H9 (cell line): ENCODE results near the gene GALNT10. TPM values are rescaled to one million over a fixed set of nuclear protein-coding genes. Genes with fewer than 3 reads are reported as not detected.

Source experiments
- DNase-seq: peaks from one replicate; pipeline ENCODE4 v3.0.0-alpha.2; 2017
- H2AFZ ChIP-seq: one replicate; pipeline ENCODE4 v1.6.1; 2013; ENCODE audit warnings: mild to moderate bottlenecking, low read length, control low read depth, moderate library complexity
- H2AK5ac ChIP-seq: 2 replicates; pipeline ENCODE4 v1.6.1; 2013; ENCODE audit warnings: low read length, control low read depth, mixed read lengths; ENCODE audit not compliant: insufficient read length
- H2BK120ac ChIP-seq: one replicate; pipeline ENCODE4 v1.6.1; 2013; ENCODE audit warnings: low read depth, mild to moderate bottlenecking, low read length, control low read depth, inconsistent platforms; ENCODE audit not compliant: poor library complexity, severe bottlenecking
- H2BK12ac ChIP-seq: 2 replicates; pipeline ENCODE4 v1.6.1; 2013; ENCODE audit warnings: low read length, control low read depth, mixed read lengths, low read depth; ENCODE audit not compliant: insufficient read length
- H2BK15ac ChIP-seq: 2 replicates; pipeline ENCODE4 v1.6.1; 2013; ENCODE audit warnings: low read depth, low read length, control low read depth
- H2BK20ac ChIP-seq: one replicate; pipeline ENCODE4 v1.6.1; 2013; ENCODE audit warnings: low read depth, mild to moderate bottlenecking, low read length, control low read depth, inconsistent platforms; ENCODE audit not compliant: poor library complexity, severe bottlenecking
- H2BK5ac ChIP-seq: 2 replicates; pipeline ENCODE4 v1.6.1; 2013; ENCODE audit warnings: low read length, control low read depth, mixed read lengths; ENCODE audit not compliant: insufficient read length
- H3K14ac ChIP-seq: 2 replicates; pipeline ENCODE4 v1.6.1; 2013; ENCODE audit warnings: low read length, control low read depth; ENCODE audit not compliant: insufficient read depth
- H3K18ac ChIP-seq: 2 replicates; pipeline ENCODE4 v1.6.1; 2013; ENCODE audit warnings: low read depth, mild to moderate bottlenecking, mixed read lengths, low read length, control low read depth; ENCODE audit not compliant: insufficient read length
- H3K23ac ChIP-seq: 2 replicates; pipeline ENCODE4 v1.6.1; 2013; ENCODE audit warnings: low read length, control low read depth, mixed read lengths, low read depth; ENCODE audit not compliant: insufficient read length
- H3K23me2 ChIP-seq: 2 replicates; pipeline ENCODE4 v1.6.1; 2013; ENCODE audit warnings: low read depth, mild to moderate bottlenecking, mixed read lengths, low read length, control low read depth; ENCODE audit not compliant: insufficient read length, poor library complexity, severe bottlenecking
- H3K27ac ChIP-seq: 2 replicates; pipeline ENCODE4 v1.5.1; 2013; ENCODE audit warnings: low read length, control low read depth, mixed read lengths, low read depth; ENCODE audit not compliant: insufficient read length
- H3K27me3 ChIP-seq: 2 replicates; pipeline ENCODE4 v1.6.1; 2013; ENCODE audit warnings: low read length, control low read depth, inconsistent platforms; ENCODE audit not compliant: insufficient read depth
- H3K4ac ChIP-seq: 2 replicates; pipeline ENCODE4 v1.6.1; 2013; ENCODE audit warnings: low read depth, mild to moderate bottlenecking, control low read depth, inconsistent platforms, low read length, moderate library complexity
- H3K4me1 ChIP-seq: 2 replicates; pipeline ENCODE4 v1.6.1; 2013; ENCODE audit warnings: low read length, control low read depth, inconsistent platforms; ENCODE audit not compliant: insufficient read depth
- H3K4me2 ChIP-seq: 2 replicates; pipeline ENCODE4 v1.6.1; 2013; ENCODE audit warnings: low read length, control low read depth, mixed read lengths; ENCODE audit not compliant: insufficient read length, insufficient read depth
- H3K56ac ChIP-seq: 2 replicates; pipeline ENCODE4 v1.6.1; 2013; ENCODE audit warnings: low read depth, mild to moderate bottlenecking, mixed read lengths, low read length, control low read depth; ENCODE audit not compliant: insufficient read length
- H3K79me1 ChIP-seq: 2 replicates; pipeline ENCODE4 v1.6.1; 2013; ENCODE audit warnings: low read depth, mild to moderate bottlenecking, moderate library complexity, low read length, control low read depth, inconsistent platforms; ENCODE audit not compliant: insufficient read depth, poor library complexity, severe bottlenecking
- H3K79me2 ChIP-seq: 2 replicates; pipeline ENCODE4 v1.6.1; 2013; ENCODE audit warnings: low read length, control low read depth, inconsistent platforms; ENCODE audit not compliant: insufficient read depth
- H3K9ac ChIP-seq: 2 replicates; pipeline ENCODE4 v1.6.1; 2013; ENCODE audit warnings: low read length, control low read depth, mixed read lengths; ENCODE audit not compliant: insufficient read length; ENCODE audit errors: extremely low read depth
- H3K9me3 ChIP-seq: one replicate; pipeline ENCODE4 v1.6.1; 2013; ENCODE audit warnings: low read depth, low read length, inconsistent platforms; ENCODE audit not compliant: control insufficient read depth
- H3T11ph ChIP-seq: one replicate; pipeline ENCODE4 v1.6.1; 2013; ENCODE audit warnings: mild to moderate bottlenecking, low read length, control low read depth, inconsistent platforms
- H4K20me1 ChIP-seq: one replicate; pipeline ENCODE4 v1.6.1; 2013; ENCODE audit not compliant: control insufficient read depth, insufficient read length, insufficient read depth
- H4K5ac ChIP-seq: 2 replicates; pipeline ENCODE4 v1.6.1; 2013; ENCODE audit warnings: low read depth, mild to moderate bottlenecking, mixed read lengths, low read length, control low read depth; ENCODE audit not compliant: insufficient read length
- H4K8ac ChIP-seq: replicated peaks from 2 replicates; pipeline ENCODE4 v1.6.1; 2013; ENCODE audit warnings: low read length, control low read depth, mixed read lengths, low read depth; ENCODE audit not compliant: insufficient read length
- H4K91ac ChIP-seq: 2 replicates; pipeline ENCODE4 v1.6.1; 2013; ENCODE audit warnings: low read depth, mild to moderate bottlenecking, moderate library complexity, mixed read lengths, low read length, control low read depth; ENCODE audit not compliant: insufficient read length
- H3K27ac Mint-ChIP-seq, 3 experiments: 2 replicates in 2 of 3; 3 replicates in 1 of 3; pipeline ENCODE4 v1.8.0; 2020 to 2021; ENCODE audit warnings: mixed read lengths in 3 of 3, mild to moderate bottlenecking in 1 of 3, moderate library complexity in 1 of 3
- H3K27me3 Mint-ChIP-seq: 2 replicates; pipeline ENCODE4 v1.8.0; 2021; ENCODE audit warnings: low read depth, mild to moderate bottlenecking, moderate library complexity, mixed read lengths
- H3K36me3 Mint-ChIP-seq, 3 experiments: 2 replicates in 2 of 3; 3 replicates in 1 of 3; pipeline ENCODE4 v1.8.0; 2020 to 2021; ENCODE audit warnings: low read depth in 3 of 3, mixed read lengths in 3 of 3; ENCODE audit not compliant: insufficient read depth in 1 of 3
- H3K4me1 Mint-ChIP-seq, 2 experiments: 2 replicates each; pipeline ENCODE4 v1.8.0; 2020; ENCODE audit warnings: mixed read lengths in 2 of 2
- H3K4me3 Mint-ChIP-seq, 2 experiments: 2 replicates in 1 of 2; 3 replicates in 1 of 2; pipeline ENCODE4 v1.8.0; 2020 to 2021; ENCODE audit warnings: mild to moderate bottlenecking in 2 of 2, mixed read lengths in 2 of 2, moderate library complexity in 1 of 2
- H3K9me3 Mint-ChIP-seq, 2 experiments: 2 replicates in 1 of 2; 3 replicates in 1 of 2; pipeline ENCODE4 v1.8.0; 2020; ENCODE audit warnings: mild to moderate bottlenecking in 2 of 2, mixed read lengths in 2 of 2, moderate library complexity in 1 of 2
- CTCF ChIP-seq: fragments of 200-600 bp; sonication (generic); conservative IDR thresholded peaks from 3 replicates; pipeline ENCODE4 v1.8.0; 2021; ENCODE audit warnings: antibody characterized with exemption, mild to moderate bottlenecking
- WGBS: extraction: QIAGEN DNeasy Blood & Tissue Kit; methylation state at CpG from one replicate; pipeline ENCODE4 v1.1.7; 2013; ENCODE audit warnings: missing lambda C conversion rate, low lambda C conversion rate, mixed read lengths; ENCODE audit not compliant: insufficient read length; ENCODE audit errors: extremely low coverage; 5-methylcytosine and 5-hydroxymethylcytosine counted together
- total RNA-seq: library from RNA; stranded (reverse); gene quantifications from 2 replicates; pipeline ENCODE4 v1.2.1, GENCODE V29; 2021

The GALNT10 gene
- total RNA-seq, 1 experiment from 2014 or later = 15.4 TPM

GRCh38 chr5:154215571-154216325 is 25.2 kb downstream of the GALNT10 start:
- Histone ChIP-seq H3K56ac (no peak overlapping the region), H2BK15ac (no peak overlapping the region), H3K9me3 (no peaks in the 10 kb centered on the region), H2BK120ac (no peak overlapping the region), H3K23ac (no peak overlapping the region), H2BK12ac (no peak overlapping the region), H3K14ac (no peak overlapping the region), H3K4me1 (peaks cover 5% of the 10 kb centered on the region), H3T11ph (no peak overlapping the region), H4K91ac (no peak overlapping the region), H3K79me2 (no peaks in the 10 kb centered on the region), H3K9ac (no peak overlapping the region), H3K18ac (no peak overlapping the region), H3K79me1 (no peaks in the 10 kb centered on the region), H3K4ac (no peak overlapping the region), H4K5ac (no peak overlapping the region), H3K27me3 (no peaks in the 10 kb centered on the region), H3K27ac (no peak overlapping the region), H2BK20ac (no peak overlapping the region), H4K8ac (no peak overlapping the region), H4K20me1 (no peaks in the 10 kb centered on the region), H3K23me2 (no peaks in the 10 kb centered on the region), H2BK5ac (no peak overlapping the region), H2AK5ac (no peak overlapping the region), H2AFZ (no peak overlapping the region), H3K4me2 (no peak overlapping the region)
- WGBS = no CpG with 5 or more reads among the region's 2 CpGs
- Mint-ChIP-seq H3K27ac (no peak overlapping the region), H3K9me3 (no peaks in the 10 kb centered on the region), H3K36me3 (no peaks in the 10 kb centered on the region), H3K27me3 (no peaks in the 10 kb centered on the region), H3K4me3 (no peak overlapping the region), H3K4me1 (peaks cover 21 to 30% of the 10 kb centered on the region in 2 experiments)
- no peak for DNase-seq
- no peak for TF ChIP-seq CTCF
